IPS-18c (cell line): ENCODE results near the gene HEPH.
A peak's percentile ranks its signal among the peaks of the same experiment; 100 is the strongest.
"Not testable (repeated sequence)": the region's sequence is repeated elsewhere in the genome, so short reads cannot be mapped to it uniquely, and the experiment has no call there.

Experiments used
- H3K4me3 ChIP-seq: 2 replicates; pipeline ENCODE4 v1.7.0; 2013; ENCODE audit warnings: low read depth, mild to moderate bottlenecking, low read length, moderate library complexity; ENCODE audit not compliant: insufficient read depth
- H3K9me3 ChIP-seq: one replicate; pipeline ENCODE4 v1.6.1; 2013; ENCODE audit warnings: mild to moderate bottlenecking, low read length, moderate library complexity; ENCODE audit not compliant: control insufficient read depth, insufficient read depth

Gene HEPH

DNA sequence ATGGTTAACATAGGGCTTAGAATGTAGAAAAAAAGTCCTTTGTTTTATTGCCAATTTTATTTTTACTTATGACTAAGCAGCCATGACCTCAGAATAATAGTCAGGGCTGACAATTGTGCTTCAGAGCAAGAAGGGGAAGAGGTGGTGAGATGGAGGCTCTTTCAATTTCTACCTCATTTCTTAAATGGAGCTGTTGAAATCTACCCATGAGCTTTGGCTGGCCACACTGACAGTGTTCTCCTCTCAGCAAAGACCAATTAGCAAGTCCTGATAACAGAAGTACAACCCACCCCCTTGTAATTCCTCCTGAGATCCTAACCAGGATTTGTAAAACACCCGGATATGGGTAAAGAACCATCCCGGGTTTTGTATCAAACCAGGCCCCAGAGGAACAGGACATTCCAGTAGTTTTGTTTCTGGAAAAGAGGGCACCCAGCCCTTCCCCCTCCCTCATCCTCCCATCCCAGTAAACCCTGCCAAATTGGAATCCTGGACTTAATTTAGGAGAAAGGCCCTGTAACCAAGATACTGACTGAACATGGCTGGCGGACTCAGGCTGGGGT is at the start of gene HEPH:
Gene HEPH, plus strand, starts transcription at position 399 of the 563 bp plus-strand sequence. CDS start 6,324 bp downstream, outside the sequence.
- peaks cover 7% of the 10 kb centered on the region for H3K9me3 ChIP-seq
- peak within 1 kb of the TSS; percentile 62 for H3K4me3 ChIP-seq

DNA sequence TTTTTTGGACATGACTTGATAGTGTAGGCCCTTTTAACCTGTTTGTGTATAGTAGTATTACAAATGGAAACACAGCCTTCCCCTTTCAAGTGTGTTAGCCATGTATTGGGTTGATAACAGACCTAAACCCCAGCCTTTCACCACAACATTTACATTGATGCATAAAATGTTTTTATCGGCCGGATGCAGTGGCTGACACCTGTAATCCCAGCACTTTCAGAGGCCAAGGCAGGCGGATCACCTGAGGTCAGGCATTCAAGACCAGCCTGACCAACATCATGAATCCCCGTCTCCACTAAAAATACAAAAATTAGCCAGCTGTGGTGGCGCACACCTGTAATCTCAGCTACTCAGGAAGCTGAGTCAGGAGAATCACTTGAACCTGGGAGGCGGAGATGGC is 45.3 kb upstream of the HEPH start:
- not testable (repeated sequence) for H3K4me3 ChIP-seq, H3K9me3 ChIP-seq

GRCh38 chrX:66121354-66121753 is 42.7 kb upstream of the HEPH start:
- H3K4me3 ChIP-seq, H3K9me3 ChIP-seq: not testable (repeated sequence)

DNA sequence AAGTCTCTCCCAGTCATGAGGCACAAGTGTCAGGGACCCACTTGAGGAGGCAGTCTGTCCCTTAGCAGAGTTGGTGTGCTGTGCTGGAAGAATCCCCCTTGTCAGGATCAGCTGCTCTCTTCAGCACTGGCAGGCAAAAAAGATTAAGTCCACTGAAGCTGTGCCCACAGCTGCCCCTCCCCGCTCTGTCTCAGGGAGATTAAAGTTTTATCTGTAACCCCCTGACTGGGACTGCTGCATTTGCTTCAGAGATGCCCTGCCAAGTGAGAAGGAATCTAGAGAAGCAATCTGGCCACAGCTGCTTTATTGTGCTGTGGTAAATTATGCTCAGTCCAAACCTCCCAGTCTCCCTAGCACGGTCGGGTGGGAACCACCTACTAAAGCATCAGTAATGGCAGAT is 37.4 kb upstream of the HEPH start:
- H3K4me3 ChIP-seq: no peak overlapping the region
- H3K9me3 ChIP-seq: peaks cover under 1% of the 10 kb centered on the region

DNA sequence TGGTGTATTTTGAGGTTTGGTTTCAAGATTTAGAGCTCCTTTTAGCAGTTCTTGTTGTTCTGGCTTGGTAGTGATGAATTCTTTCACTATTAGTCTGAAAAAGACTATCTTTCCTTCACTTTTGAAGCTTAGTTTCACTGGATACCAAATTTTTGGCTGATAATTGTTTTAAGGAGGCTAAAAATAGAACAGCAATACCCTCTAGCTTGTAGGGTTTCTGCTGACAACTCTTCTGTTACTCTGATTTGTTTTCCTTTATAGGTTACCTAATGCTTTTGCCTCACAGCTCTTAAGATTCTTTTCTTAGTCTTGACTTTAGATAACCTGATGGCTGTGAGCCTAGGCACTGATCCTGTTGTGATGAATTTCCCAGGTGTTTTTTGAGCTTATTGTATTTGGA is 33.6 kb upstream of the HEPH start:
- Histone ChIP-seq H3K4me3 (no peak overlapping the region), H3K9me3 (no peaks in the 10 kb centered on the region)

GRCh38 chrX:66135284-66135683 is 28.8 kb upstream of the HEPH start:
- not testable (repeated sequence) for H3K4me3 ChIP-seq, H3K9me3 ChIP-seq

DNA sequence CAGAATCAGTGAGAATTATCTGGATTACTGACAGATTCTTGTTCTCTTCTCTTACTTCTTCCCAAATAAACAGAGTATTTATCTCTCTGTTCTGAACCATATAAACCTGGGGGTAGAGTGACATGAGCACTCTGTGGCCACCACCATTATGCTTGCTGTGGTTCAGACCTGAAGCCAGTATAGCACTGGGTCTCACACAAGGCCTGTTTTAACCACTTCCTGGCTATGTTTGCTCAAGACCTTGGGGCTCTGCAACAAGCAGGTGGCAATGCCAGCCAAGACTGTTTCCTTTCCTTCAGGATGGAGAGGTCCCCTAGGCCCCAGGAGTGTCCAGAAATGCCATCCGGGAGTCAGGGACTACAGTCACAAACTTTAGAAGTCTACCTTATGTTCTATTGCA is 21.7 kb upstream of the HEPH start:
- H3K9me3 ChIP-seq: peaks cover 4% of the 10 kb centered on the region
- H3K4me3 ChIP-seq: no peak overlapping the region

DNA sequence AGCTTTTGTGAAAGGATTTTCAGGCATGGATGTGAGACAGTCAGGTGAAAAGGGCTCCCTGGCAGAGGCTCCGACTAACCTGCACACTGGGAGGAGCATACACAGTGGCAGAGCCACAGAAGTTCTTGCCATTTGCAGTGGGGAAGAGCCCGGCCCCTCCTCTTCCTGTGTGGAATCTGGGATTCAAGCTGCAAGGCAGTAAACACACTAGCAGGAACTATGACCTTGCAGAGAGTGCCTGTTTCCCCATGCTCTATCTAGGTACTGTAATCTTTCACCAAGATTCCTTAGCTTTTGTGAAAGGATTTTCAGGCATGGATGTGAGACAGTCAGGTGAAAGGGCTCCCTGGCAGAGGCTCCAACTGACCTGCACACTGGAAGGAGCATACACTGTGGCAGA is 19.8 kb upstream of the HEPH start:
- Histone ChIP-seq H3K9me3 (peaks cover 4% of the 10 kb centered on the region), H3K4me3 (no peak overlapping the region)

DNA sequence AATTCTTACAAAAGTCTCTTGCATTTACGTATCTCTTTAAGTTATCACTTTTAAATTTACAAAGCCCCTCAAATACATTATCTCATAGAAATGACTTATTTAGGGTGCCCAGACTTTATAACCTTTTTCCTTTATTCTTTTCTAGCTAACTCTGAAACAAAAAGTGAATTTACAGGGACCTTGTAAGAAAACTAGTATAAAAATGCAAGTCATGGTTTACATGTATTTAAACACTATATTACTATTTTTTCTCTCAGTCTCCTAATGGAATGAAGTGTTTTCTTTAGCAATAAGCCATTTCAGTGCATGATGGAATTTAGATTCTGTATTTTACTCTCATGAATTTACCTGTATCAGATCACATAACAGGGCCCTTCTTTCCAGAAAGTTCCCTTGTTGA is 14.5 kb upstream of the HEPH start:
- Histone ChIP-seq H3K9me3 (no peaks in the 10 kb centered on the region), H3K4me3 (no peak overlapping the region)

- no peaks in the 10 kb centered on the region for H3K9me3 ChIP-seq
- no peak overlapping the region for H3K4me3 ChIP-seq
These were observed 13.9 kb upstream of the HEPH start for GRCh38 chrX:66150163-66150562.

DNA sequence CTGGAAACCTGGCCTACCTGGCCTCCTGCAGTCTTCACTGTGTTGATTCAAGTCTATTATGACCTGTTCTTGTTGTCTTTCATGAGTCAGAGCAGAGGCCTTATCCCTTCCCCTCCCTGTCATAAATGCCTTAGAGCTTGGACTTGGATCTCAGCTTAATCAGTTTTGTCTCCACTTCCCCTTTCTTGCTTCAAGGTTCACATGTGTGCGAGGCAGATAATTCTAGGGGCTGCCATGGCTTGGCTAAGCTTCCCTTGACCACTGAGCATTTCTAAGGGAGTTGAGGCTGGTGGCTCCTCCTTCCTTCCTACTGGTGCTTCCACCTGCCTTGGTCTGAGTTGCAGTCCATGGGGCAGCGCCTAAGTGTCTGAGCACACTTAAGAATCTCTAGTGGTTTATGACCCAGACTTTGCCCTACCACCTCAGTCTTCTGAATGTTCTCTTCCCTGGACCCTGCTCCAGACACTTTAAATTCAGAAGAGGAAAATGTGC is 1.7 kb upstream of the HEPH start:
- no peak overlapping the region for H3K4me3 ChIP-seq
- peaks cover 7% of the 10 kb centered on the region for H3K9me3 ChIP-seq

DNA sequence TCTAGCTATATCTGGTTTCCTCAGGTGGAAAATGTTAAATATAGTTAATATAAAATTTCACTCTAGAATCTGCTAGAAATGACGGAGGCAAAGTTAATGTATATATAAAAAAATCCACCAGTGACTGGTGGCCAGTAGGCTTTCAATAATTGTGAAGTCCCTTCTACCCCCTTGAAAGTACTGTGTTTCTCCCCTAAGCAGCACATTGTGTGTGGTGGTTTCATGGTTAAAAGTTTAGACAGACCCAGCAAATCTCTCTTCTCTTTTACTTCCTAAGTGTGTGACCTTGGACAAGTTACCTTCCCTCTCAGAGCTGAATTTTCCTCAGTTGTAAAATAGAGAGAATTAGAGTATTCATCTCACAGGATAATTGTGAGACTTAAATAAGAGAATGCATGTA is 600 bp upstream of the HEPH start:
- Histone ChIP-seq H3K9me3 (peaks cover 7% of the 10 kb centered on the region), H3K4me3 (no peak overlapping the region)

- peaks cover 7% of the 10 kb centered on the region for H3K9me3 ChIP-seq
- peak overlapping the region; percentile 62 for H3K4me3 ChIP-seq
These were observed 423 bp downstream of the HEPH start for GRCh38 chrX:66164470-66164869.

DNA sequence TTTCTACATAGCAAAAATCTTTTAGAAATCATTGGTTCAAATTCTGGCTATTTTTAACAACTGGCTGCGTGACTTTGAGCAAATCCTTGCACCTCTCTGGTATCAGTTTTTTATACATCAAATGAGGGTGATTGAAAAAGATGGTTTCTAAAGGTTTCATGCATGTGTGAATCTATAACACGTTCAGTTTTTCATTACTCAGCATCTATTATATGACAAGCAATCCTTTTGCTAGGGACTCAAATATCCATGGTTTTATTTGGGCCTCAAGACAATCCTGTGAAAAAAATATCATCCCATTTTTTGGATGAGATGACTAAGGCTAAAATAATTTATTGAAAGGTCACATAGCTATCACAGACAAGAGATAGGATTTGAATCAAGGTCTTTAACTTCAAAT is 884 bp downstream of the HEPH start:
- peak overlapping the region; percentile 62; the same call in 1 of the 2 replicates for H3K4me3 ChIP-seq
- peaks cover 7% of the 10 kb centered on the region for H3K9me3 ChIP-seq

DNA sequence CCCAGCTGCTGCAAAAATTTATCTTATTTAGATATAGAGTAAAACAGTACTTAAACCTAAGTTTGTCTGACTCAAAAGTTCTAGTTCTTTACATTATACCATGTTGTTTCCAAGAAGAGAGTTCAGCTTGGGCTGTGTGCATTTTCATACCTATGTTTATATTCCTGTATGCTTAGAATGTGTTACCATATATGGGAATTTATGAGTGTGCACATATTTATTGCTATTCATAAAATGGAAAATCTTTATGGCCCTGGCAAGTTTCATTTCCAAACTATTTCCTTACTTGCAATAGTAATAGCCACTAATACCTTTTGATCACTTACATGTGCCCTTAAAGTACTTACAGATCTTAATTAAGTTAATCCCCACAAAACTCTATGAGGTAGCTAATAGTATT is 2.6 kb downstream of the HEPH start:
- no peak overlapping the region for H3K4me3 ChIP-seq

DNA sequence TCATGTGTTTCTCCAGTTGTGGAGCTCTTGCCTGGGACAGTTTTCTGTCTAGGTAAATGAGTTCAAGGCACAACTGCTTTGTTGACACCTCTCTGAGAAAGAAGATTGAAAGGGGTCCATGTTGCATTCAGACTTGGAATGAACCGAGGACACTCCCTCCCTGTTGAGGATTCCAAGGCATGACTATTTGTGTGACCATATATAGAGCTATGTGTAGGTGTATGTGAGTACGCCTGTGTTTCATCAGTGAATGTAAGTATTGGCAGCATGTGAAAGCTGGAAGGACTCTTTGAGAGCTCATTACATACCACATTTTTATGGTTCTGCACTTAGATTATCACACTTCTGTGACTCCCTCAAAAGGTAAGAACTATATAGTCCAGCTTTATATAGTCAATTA is 3.4 kb downstream of the HEPH start:
- Histone ChIP-seq H3K9me3 (peaks cover 2% of the 10 kb centered on the region), H3K4me3 (no peak overlapping the region)

More for the DNA sequence above, 2.6 kb downstream of the HEPH start:
- H3K9me3 ChIP-seq: peaks cover 7% of the 10 kb centered on the region

GRCh38 chrX:66176134-66176533 is 12.1 kb downstream of the HEPH start:
- Histone ChIP-seq H3K4me3 (no peak overlapping the region), H3K9me3 (peaks cover 4% of the 10 kb centered on the region)

GRCh38 chrX:66191563-66191962 is 27.5 kb downstream of the HEPH start:
- no peaks in the 10 kb centered on the region for H3K9me3 ChIP-seq
- no peak overlapping the region for H3K4me3 ChIP-seq

DNA sequence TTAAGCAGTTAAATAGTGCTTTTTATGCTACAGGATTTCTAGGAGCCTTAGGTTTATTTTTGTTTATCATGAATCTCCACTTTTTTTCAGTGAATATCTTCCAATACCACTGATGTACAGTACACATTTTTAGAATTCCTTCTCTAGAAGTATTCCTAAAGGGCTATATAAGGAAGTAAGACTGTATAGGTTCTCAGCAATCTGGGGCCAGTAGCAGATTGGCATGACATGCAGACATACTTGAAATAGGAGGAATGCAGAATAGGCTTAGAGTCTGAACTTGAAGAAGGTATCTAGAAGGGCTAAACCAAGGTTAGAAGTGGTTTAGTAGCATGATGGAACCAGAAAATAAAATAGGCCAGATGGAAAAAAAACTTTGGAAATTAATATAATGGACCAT is 29.8 kb downstream of the HEPH start:
- H3K9me3 ChIP-seq: no peaks in the 10 kb centered on the region

More for the DNA sequence above, 29.8 kb downstream of the HEPH start:
- no peak overlapping the region for H3K4me3 ChIP-seq
